ENCODE measurements around the gene FHIT. TPM values are rescaled to one million over a fixed set of nuclear protein-coding genes. Genes with fewer than 3 reads are reported as not detected.

Gene FHIT
- total RNA-seq, 2 experiments from 2014 or later: 86.0 to 90.6 TPM

GRCh38 chr3:60490992-60491391 lies 760.3 kb downstream of the FHIT start:
- ATAC-seq (ENCODE audit: poor library complexity) (no peak), DNase-seq (no peak)
- H3K27me3 Mint-ChIP-seq: no peaks in the 10 kb centered on the region
- TF ChIP-seq, protein P1, sequence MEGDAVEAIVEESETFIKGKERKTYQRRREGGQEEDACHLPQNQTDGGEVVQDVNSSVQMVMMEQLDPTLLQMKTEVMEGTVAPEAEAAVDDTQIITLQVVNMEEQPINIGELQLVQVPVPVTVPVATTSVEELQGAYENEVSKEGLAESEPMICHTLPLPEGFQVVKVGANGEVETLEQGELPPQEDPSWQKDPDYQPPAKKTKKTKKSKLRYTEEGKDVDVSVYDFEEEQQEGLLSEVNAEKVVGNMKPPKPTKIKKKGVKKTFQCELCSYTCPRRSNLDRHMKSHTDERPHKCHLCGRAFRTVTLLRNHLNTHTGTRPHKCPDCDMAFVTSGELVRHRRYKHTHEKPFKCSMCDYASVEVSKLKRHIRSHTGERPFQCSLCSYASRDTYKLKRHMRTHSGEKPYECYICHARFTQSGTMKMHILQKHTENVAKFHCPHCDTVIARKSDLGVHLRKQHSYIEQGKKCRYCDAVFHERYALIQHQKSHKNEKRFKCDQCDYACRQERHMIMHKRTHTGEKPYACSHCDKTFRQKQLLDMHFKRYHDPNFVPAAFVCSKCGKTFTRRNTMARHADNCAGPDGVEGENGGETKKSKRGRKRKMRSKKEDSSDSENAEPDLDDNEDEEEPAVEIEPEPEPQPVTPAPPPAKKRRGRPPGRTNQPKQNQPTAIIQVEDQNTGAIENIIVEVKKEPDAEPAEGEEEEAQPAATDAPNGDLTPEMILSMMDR (IDR thresholded peaks at IDR 0.05): no peak
- no peaks in the 10 kb centered on the region for H3K4me1 Mint-ChIP-seq (ENCODE audit: low read depth)
- H3K4me3 Mint-ChIP-seq: no peak overlapping the region
- Histone ChIP-seq H3K4me1 (ENCODE audit: insufficient read depth, low read length) (no peaks in the 10 kb centered on the region), H3K27me3 (ENCODE audit: control insufficient read depth in 1 of 2, insufficient read depth in 2 of 2, low read length in 2 of 2) (no peaks in the 10 kb centered on the region), H3K36me3 (ENCODE audit: insufficient read depth, low read length) (no peaks in the 10 kb centered on the region), H3K4me3 (ENCODE audit: low read length) (no peak overlapping the region), H3K9me3 (ENCODE audit: control insufficient read depth in 1 of 2, insufficient read depth in 1 of 2, low read length in 2 of 2) (no peaks in the 10 kb centered on the region), H3K27ac (ENCODE audit: low read depth in 1 of 2, low read length in 2 of 2) (no peak overlapping the region)
- H3K9me3 Mint-ChIP-seq: no peaks in the 10 kb centered on the region
- H3K36me3 Mint-ChIP-seq (ENCODE audit: low read depth): no peaks in the 10 kb centered on the region
- CTCF ChIA-PET: interaction anchor here (0.6 kb wide), 1 partner anchor 254 kb away, joined by 3 read pairs; no protein-coding TSS in a partner anchor
- POLR2A ChIA-PET: no interaction called here
- H3K27ac Mint-ChIP-seq: no peak overlapping the region
- intact Hi-C loops (cut with DNase I, micrococcal nuclease): no loop called here

GRCh38 chr3:60475096-60475495 lies 776.2 kb downstream of the FHIT start:
- H3K36me3 ChIP-seq (ENCODE audit: insufficient read depth, low read length): no peaks in the 10 kb centered on the region
- H3K27ac ChIP-seq (ENCODE audit: low read depth in 1 of 2, low read length in 2 of 2): no peak overlapping the region
- Mint-ChIP-seq H3K4me1 (ENCODE audit: low read depth) (no peaks in the 10 kb centered on the region), H3K36me3 (ENCODE audit: low read depth) (no peaks in the 10 kb centered on the region), H3K27ac (no peak overlapping the region), H3K4me3 (no peak overlapping the region), H3K9me3 (peaks cover 6% of the 10 kb centered on the region), H3K27me3 (no peaks in the 10 kb centered on the region)
- TF ChIP-seq, protein P1 (IDR thresholded peaks at IDR 0.05): no peak
- ChIA-PET CTCF (interaction anchor here (0.9 kb wide), 1 partner anchor 12 kb away, joined by 3 read pairs; no protein-coding TSS in a partner anchor), POLR2A (no interaction called here)
- no peaks in the 10 kb centered on the region for H3K27me3 ChIP-seq (ENCODE audit: control insufficient read depth in 1 of 2, insufficient read depth in 2 of 2, low read length in 2 of 2)
- intact Hi-C loops (cut with DNase I, micrococcal nuclease): no loop called here
- H3K4me1 ChIP-seq (ENCODE audit: insufficient read depth, low read length): no peaks in the 10 kb centered on the region
- H3K9me3 ChIP-seq (ENCODE audit: control insufficient read depth in 1 of 2, insufficient read depth in 1 of 2, low read length in 2 of 2): no peaks in the 10 kb centered on the region
- DNase-seq (no peak), ATAC-seq (ENCODE audit: poor library complexity) (no peak)
- no peak overlapping the region for H3K4me3 ChIP-seq (ENCODE audit: low read length)

- H3K4me1 ChIP-seq (ENCODE audit: insufficient read depth, low read length): no peaks in the 10 kb centered on the region
- Mint-ChIP-seq H3K36me3 (ENCODE audit: low read depth) (no peaks in the 10 kb centered on the region), H3K9me3 (peaks cover 15% of the 10 kb centered on the region), H3K27ac (no peak overlapping the region), H3K4me3 (no peak overlapping the region), H3K4me1 (ENCODE audit: low read depth) (no peaks in the 10 kb centered on the region), H3K27me3 (no peaks in the 10 kb centered on the region)
- H3K4me3 ChIP-seq (ENCODE audit: low read length): no peak overlapping the region
- H3K27me3 ChIP-seq (ENCODE audit: control insufficient read depth in 1 of 2, insufficient read depth in 2 of 2, low read length in 2 of 2): no peaks in the 10 kb centered on the region
- peaks cover 0 to 4% of the 10 kb centered on the region in 2 experiments for H3K9me3 ChIP-seq (ENCODE audit: control insufficient read depth in 1 of 2, insufficient read depth in 1 of 2, low read length in 2 of 2)
- no peaks in the 10 kb centered on the region for H3K36me3 ChIP-seq (ENCODE audit: insufficient read depth, low read length)
- no peak for DNase-seq
- TF ChIP-seq, protein P1 (IDR thresholded peaks at IDR 0.05): no peak
- no peak for ATAC-seq (ENCODE audit: poor library complexity)
- POLR2A ChIA-PET: no interaction called here
- CTCF ChIA-PET: no interaction called here
- intact Hi-C loops (cut with DNase I, micrococcal nuclease): no loop called here
- no peak overlapping the region for H3K27ac ChIP-seq (ENCODE audit: low read depth in 1 of 2, low read length in 2 of 2)
Measured at GRCh38 chr3:60469481-60469880, 781.8 kb downstream of the FHIT start.

Data from CD4-positive, alpha-beta T cell (primary cell).